Memory B cell (primary cell): ENCODE data around the gene ADAM30.
A peak's percentile ranks its signal among the peaks of the same experiment; 100 is the strongest.

ENCODE experiments used
- ATAC-seq: fragments of 150-1000 bp; cut with Tn5 transposase; 2 replicates; pipeline ENCODE4 v1.10.0; 2021; ENCODE audit warnings: low read depth, mild to moderate bottlenecking, moderate library complexity
- DNase-seq, 2 donors: peaks; one replicate each; pipeline ENCODE4 v3.0.0; 2022; ENCODE audit warnings: low spot score in 2 of 2
- H3K27ac Mint-ChIP-seq: one replicate; pipeline ENCODE4 v1.8.0; 2022; ENCODE audit warnings: mild to moderate bottlenecking, moderate library complexity, mixed read lengths
- H3K27me3 Mint-ChIP-seq: one replicate; pipeline ENCODE4 v1.8.0; 2022; ENCODE audit warnings: mixed read lengths
- H3K36me3 Mint-ChIP-seq: one replicate; pipeline ENCODE4 v1.8.0; 2022; ENCODE audit warnings: mild to moderate bottlenecking, mixed read lengths
- H3K4me1 Mint-ChIP-seq: one replicate; pipeline ENCODE4 v1.8.0; 2022; ENCODE audit warnings: mixed read lengths
- H3K4me3 Mint-ChIP-seq: one replicate; pipeline ENCODE4 v1.8.0; 2022; ENCODE audit warnings: mild to moderate bottlenecking, moderate library complexity, mixed read lengths
- H3K9me3 Mint-ChIP-seq: one replicate; pipeline ENCODE4 v1.8.0; 2022; ENCODE audit warnings: mixed read lengths

Gene ADAM30

GRCh38 chr1:119895102-119895501, 1.2 kb downstream of the ADAM30 start:
- Mint-ChIP-seq H3K9me3 (no peaks in the 10 kb centered on the region), H3K4me3 (no peak overlapping the region), H3K27ac (no peak overlapping the region), H3K27me3 (peaks cover 8% of the 10 kb centered on the region), H3K4me1 (no peaks in the 10 kb centered on the region), H3K36me3 (no peaks in the 10 kb centered on the region)
- ATAC-seq (no peak), DNase-seq (no peak)

GRCh38 chr1:119893827-119894700, 2.3 kb downstream of the ADAM30 start:
- ATAC-seq = no peak
- Mint-ChIP-seq H3K27me3 (peaks cover 11% of the 10 kb centered on the region), H3K4me3 (no peak overlapping the region), H3K36me3 (no peaks in the 10 kb centered on the region), H3K9me3 (no peaks in the 10 kb centered on the region), H3K27ac (no peak overlapping the region), H3K4me1 (no peaks in the 10 kb centered on the region)
- no peak for DNase-seq

- ATAC-seq = no peak
- H3K27ac Mint-ChIP-seq = no peak overlapping the region
- no peak overlapping the region for H3K4me3 Mint-ChIP-seq
- peaks cover 16% of the 10 kb centered on the region for H3K27me3 Mint-ChIP-seq
- no peaks in the 10 kb centered on the region for H3K4me1 Mint-ChIP-seq
- DNase-seq = no peak
- H3K36me3 Mint-ChIP-seq = peaks cover 7% of the 10 kb centered on the region
- H3K9me3 Mint-ChIP-seq = peaks cover 7% of the 10 kb centered on the region
These were observed 3.0 kb downstream of the ADAM30 start for GRCh38 chr1:119893238-119893791.

GRCh38 chr1:119891386-119891785, 4.9 kb downstream of the ADAM30 start:
- no peak for DNase-seq
- no peaks in the 10 kb centered on the region for H3K4me1 Mint-ChIP-seq
- no peak for ATAC-seq
- peaks cover 18% of the 10 kb centered on the region for H3K27me3 Mint-ChIP-seq
- H3K4me3 Mint-ChIP-seq = no peak overlapping the region
- H3K9me3 Mint-ChIP-seq = peaks cover 10% of the 10 kb centered on the region
- no peak overlapping the region for H3K27ac Mint-ChIP-seq
- peaks cover 12% of the 10 kb centered on the region for H3K36me3 Mint-ChIP-seq

GRCh38 chr1:119888476-119888875, 7.8 kb downstream of the ADAM30 start:
- no peak for ATAC-seq
- Mint-ChIP-seq H3K9me3 (peaks cover 10% of the 10 kb centered on the region), H3K27me3 (peaks cover 18% of the 10 kb centered on the region), H3K36me3 (peaks cover 12% of the 10 kb centered on the region), H3K4me1 (no peaks in the 10 kb centered on the region), H3K27ac (no peak overlapping the region), H3K4me3 (no peak overlapping the region)
- no peak for DNase-seq

GRCh38 chr1:119887427-119887826, 8.9 kb downstream of the ADAM30 start:
- Mint-ChIP-seq H3K36me3 (peaks cover 12% of the 10 kb centered on the region), H3K9me3 (peaks cover 10% of the 10 kb centered on the region), H3K4me1 (no peaks in the 10 kb centered on the region), H3K27ac (no peak overlapping the region), H3K27me3 (peaks cover 18% of the 10 kb centered on the region), H3K4me3 (no peak overlapping the region)
- no peak for DNase-seq
- no peak for ATAC-seq

GRCh38 chr1:119885903-119886783, 10.2 kb downstream of the ADAM30 start:
- Mint-ChIP-seq H3K27me3 (peaks cover 16% of the 10 kb centered on the region), H3K9me3 (peaks cover 10% of the 10 kb centered on the region), H3K4me1 (no peaks in the 10 kb centered on the region), H3K36me3 (peaks cover 12% of the 10 kb centered on the region), H3K4me3 (no peak overlapping the region), H3K27ac (no peak overlapping the region)
- ATAC-seq (peak; percentile 63), DNase-seq (peak; percentile 41 to 51)

GRCh38 chr1:119884711-119885110, 11.6 kb downstream of the ADAM30 start:
- peaks cover 21% of the 10 kb centered on the region for H3K27me3 Mint-ChIP-seq
- H3K36me3 Mint-ChIP-seq = peaks cover 12% of the 10 kb centered on the region
- H3K4me3 Mint-ChIP-seq = no peak overlapping the region
- H3K4me1 Mint-ChIP-seq = no peaks in the 10 kb centered on the region
- DNase-seq (no peak), ATAC-seq (no peak)
- peaks cover 10% of the 10 kb centered on the region for H3K9me3 Mint-ChIP-seq
- H3K27ac Mint-ChIP-seq = no peak overlapping the region

GRCh38 chr1:119883826-119884225, 12.5 kb downstream of the ADAM30 start:
- Mint-ChIP-seq H3K27me3 (peaks cover 16% of the 10 kb centered on the region), H3K4me1 (no peaks in the 10 kb centered on the region), H3K27ac (no peak overlapping the region), H3K36me3 (peaks cover 10% of the 10 kb centered on the region), H3K4me3 (no peak overlapping the region), H3K9me3 (peaks cover 9% of the 10 kb centered on the region)
- ATAC-seq (no peak), DNase-seq (no peak)

GRCh38 chr1:119882132-119883049, 13.9 kb downstream of the ADAM30 start:
- ATAC-seq = no peak
- H3K9me3 Mint-ChIP-seq = no peaks in the 10 kb centered on the region
- H3K27ac Mint-ChIP-seq = no peak overlapping the region
- no peaks in the 10 kb centered on the region for H3K4me1 Mint-ChIP-seq
- H3K27me3 Mint-ChIP-seq = peaks cover 14% of the 10 kb centered on the region
- H3K4me3 Mint-ChIP-seq = no peak overlapping the region
- no peaks in the 10 kb centered on the region for H3K36me3 Mint-ChIP-seq
- DNase-seq = no peak

GRCh38 chr1:119879510-119880434, 16.5 kb downstream of the ADAM30 start:
- no peaks in the 10 kb centered on the region for H3K36me3 Mint-ChIP-seq

GRCh38 chr1:119878171-119878570, 18.1 kb downstream of the ADAM30 start:
- no peak for DNase-seq
- H3K27me3 Mint-ChIP-seq = peaks cover 12% of the 10 kb centered on the region
- no peak overlapping the region for H3K4me3 Mint-ChIP-seq
- no peaks in the 10 kb centered on the region for H3K36me3 Mint-ChIP-seq
- no peak for ATAC-seq
- H3K4me1 Mint-ChIP-seq = no peaks in the 10 kb centered on the region
- no peak overlapping the region for H3K27ac Mint-ChIP-seq
- no peaks in the 10 kb centered on the region for H3K9me3 Mint-ChIP-seq

More at GRCh38 chr1:119879510-119880434, 16.5 kb downstream of the ADAM30 start:
- Mint-ChIP-seq H3K9me3 (no peaks in the 10 kb centered on the region), H3K27me3 (peaks cover 12% of the 10 kb centered on the region), H3K4me3 (no peak overlapping the region), H3K27ac (no peak overlapping the region), H3K4me1 (no peaks in the 10 kb centered on the region)
- ATAC-seq = no peak
- no peak for DNase-seq
